ENCODE measurements around the gene BNIPL. TPM values are rescaled to one million over a fixed set of nuclear protein-coding genes. Genes with fewer than 3 reads are reported as not detected.

Gene BNIPL
- total and polyA plus RNA-seq, 2 of the 13 experiments (the other 11 are each of a cell fraction or from before 2014, with no cell fraction given), result 0.40 to 1.1 TPM

DNA sequence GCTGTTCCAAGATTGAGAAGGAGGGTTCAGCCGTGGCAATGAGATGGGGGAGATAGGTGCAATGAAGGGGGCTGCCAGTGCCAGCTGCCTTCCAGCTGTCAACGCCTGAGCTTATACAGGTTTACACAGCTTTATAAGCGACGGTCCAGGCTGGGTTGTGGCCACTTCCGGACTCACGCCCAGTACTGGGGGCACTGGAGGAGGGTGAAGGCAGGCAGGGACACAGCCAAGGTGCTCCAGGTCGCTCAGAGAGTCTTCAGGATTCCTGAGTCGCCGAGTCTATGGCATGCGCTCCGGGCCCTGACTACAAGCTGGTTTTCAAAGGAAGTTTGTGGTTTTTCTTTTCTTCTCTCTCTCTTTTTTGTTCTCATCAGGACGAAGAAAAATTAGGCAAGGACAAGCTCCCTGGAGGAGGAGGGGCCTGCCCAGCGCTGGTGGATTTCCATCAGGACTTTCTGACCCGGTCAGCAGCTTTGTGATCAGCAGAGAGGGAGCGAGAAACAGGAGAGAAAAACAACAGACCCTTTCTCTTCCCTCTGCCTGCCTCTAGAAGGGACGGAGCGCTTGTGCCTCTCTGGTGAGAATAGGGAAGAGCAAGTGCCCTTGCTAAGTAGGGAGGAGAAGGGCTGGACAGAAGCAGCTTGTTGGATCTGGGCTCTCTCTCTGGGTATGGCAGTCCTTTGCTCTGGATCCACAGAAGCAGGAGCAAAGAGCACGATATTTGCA, 29.9 kb upstream of the BNIPL start, which contains the start of gene MINDY1 (continued):
- TF ChIP-seq, protein P1, sequence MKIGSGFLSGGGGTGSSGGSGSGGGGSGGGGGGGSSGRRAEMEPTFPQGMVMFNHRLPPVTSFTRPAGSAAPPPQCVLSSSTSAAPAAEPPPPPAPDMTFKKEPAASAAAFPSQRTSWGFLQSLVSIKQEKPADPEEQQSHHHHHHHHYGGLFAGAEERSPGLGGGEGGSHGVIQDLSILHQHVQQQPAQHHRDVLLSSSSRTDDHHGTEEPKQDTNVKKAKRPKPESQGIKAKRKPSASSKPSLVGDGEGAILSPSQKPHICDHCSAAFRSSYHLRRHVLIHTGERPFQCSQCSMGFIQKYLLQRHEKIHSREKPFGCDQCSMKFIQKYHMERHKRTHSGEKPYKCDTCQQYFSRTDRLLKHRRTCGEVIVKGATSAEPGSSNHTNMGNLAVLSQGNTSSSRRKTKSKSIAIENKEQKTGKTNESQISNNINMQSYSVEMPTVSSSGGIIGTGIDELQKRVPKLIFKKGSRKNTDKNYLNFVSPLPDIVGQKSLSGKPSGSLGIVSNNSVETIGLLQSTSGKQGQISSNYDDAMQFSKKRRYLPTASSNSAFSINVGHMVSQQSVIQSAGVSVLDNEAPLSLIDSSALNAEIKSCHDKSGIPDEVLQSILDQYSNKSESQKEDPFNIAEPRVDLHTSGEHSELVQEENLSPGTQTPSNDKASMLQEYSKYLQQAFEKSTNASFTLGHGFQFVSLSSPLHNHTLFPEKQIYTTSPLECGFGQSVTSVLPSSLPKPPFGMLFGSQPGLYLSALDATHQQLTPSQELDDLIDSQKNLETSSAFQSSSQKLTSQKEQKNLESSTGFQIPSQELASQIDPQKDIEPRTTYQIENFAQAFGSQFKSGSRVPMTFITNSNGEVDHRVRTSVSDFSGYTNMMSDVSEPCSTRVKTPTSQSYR (CRISPR knock-in tag; IDR thresholded peaks at IDR 0.05; ENCODE audit: borderline replicate concordance), result no peak
- TF ChIP-seq, protein P2, sequence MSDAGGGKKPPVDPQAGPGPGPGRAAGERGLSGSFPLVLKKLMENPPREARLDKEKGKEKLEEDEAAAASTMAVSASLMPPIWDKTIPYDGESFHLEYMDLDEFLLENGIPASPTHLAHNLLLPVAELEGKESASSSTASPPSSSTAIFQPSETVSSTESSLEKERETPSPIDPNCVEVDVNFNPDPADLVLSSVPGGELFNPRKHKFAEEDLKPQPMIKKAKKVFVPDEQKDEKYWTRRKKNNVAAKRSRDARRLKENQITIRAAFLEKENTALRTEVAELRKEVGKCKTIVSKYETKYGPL (CRISPR knock-in tag; IDR thresholded peaks at IDR 0.05), result no peak
- TF ChIP-seq MYC (CRISPR knock-in tag; IDR thresholded peaks at IDR 0.05; ENCODE audit: borderline replicate concordance) (peak; percentile 43; the same call in 1 of the 2 replicates), SMC3 (IDR thresholded peaks at IDR 0.05; ENCODE audit: low read length) (peak; percentile 64), IKZF1 (IDR thresholded peaks at IDR 0.05) (no peak), ZSCAN5A (CRISPR knock-in tag; IDR thresholded peaks at IDR 0.05; ENCODE audit: borderline replicate concordance) (no peak), RBAK (CRISPR knock-in tag; IDR thresholded peaks at IDR 0.05) (no peak), TBP (CRISPR knock-in tag; IDR thresholded peaks at IDR 0.05) (no peak), SALL2 (CRISPR knock-in tag; IDR thresholded peaks at IDR 0.05) (no peak), RXRB (CRISPR knock-in tag; IDR thresholded peaks at IDR 0.05; ENCODE audit: borderline replicate concordance) (peak; percentile 41; the same call in 1 of the 2 replicates), MED8 (CRISPR knock-in tag; IDR thresholded peaks at IDR 0.05; ENCODE audit: insufficient replicate concordance) (no peak), PRDM10 (CRISPR knock-in tag; IDR thresholded peaks at IDR 0.05; ENCODE audit: low read depth) (no peak), ZNF577 (CRISPR knock-in tag; IDR thresholded peaks at IDR 0.05; ENCODE audit: borderline replicate concordance, low read depth) (no peak), RORA (CRISPR knock-in tag; IDR thresholded peaks at IDR 0.05) (no peak), ZNF777 (CRISPR knock-in tag; IDR thresholded peaks at IDR 0.05) (no peak), RAD51 (IDR thresholded peaks at IDR 0.05; ENCODE audit: borderline replicate concordance) (no peak), ZFP82 (CRISPR knock-in tag; IDR thresholded peaks at IDR 0.05; ENCODE audit: borderline replicate concordance) (no peak), ZBTB7B (CRISPR knock-in tag; IDR thresholded peaks at IDR 0.05) (no peak)
- TF ChIP-seq, protein P3, sequence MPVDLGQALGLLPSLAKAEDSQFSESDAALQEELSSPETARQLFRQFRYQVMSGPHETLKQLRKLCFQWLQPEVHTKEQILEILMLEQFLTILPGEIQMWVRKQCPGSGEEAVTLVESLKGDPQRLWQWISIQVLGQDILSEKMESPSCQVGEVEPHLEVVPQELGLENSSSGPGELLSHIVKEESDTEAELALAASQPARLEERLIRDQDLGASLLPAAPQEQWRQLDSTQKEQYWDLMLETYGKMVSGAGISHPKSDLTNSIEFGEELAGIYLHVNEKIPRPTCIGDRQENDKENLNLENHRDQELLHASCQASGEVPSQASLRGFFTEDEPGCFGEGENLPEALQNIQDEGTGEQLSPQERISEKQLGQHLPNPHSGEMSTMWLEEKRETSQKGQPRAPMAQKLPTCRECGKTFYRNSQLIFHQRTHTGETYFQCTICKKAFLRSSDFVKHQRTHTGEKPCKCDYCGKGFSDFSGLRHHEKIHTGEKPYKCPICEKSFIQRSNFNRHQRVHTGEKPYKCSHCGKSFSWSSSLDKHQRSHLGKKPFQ (CRISPR knock-in tag; IDR thresholded peaks at IDR 0.05; ENCODE audit: insufficient replicate concordance), result no peak
